Measurements from ENCODE around the gene PAFAH1B2.
A peak's percentile ranks its signal among the peaks of the same experiment; 100 is the strongest.
"Not testable (repeated sequence)": the region's sequence is repeated elsewhere in the genome, so short reads cannot be mapped to it uniquely, and the experiment has no call there.

The PAFAH1B2 gene

DNA sequence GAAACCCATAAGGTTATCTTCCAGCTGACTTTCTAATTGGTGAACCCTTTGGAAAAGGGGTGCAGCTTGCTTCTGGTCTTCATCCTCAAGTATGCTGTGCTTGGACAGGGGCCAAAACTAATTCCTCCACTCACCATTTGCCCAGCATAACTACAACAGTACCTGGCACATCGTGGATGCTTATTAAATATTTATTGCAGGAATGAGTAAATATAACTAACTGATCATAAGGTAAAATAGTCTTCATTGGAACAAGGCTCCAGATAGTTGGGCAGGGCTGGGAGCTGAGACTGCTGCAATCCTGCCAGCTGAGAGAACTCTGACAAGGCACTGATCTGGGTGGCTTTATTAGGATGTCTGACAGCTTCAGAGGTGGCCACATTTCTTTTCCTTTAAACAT is 32.1 kb downstream of the PAFAH1B2 start:
- no peak for DNase-seq

DNA sequence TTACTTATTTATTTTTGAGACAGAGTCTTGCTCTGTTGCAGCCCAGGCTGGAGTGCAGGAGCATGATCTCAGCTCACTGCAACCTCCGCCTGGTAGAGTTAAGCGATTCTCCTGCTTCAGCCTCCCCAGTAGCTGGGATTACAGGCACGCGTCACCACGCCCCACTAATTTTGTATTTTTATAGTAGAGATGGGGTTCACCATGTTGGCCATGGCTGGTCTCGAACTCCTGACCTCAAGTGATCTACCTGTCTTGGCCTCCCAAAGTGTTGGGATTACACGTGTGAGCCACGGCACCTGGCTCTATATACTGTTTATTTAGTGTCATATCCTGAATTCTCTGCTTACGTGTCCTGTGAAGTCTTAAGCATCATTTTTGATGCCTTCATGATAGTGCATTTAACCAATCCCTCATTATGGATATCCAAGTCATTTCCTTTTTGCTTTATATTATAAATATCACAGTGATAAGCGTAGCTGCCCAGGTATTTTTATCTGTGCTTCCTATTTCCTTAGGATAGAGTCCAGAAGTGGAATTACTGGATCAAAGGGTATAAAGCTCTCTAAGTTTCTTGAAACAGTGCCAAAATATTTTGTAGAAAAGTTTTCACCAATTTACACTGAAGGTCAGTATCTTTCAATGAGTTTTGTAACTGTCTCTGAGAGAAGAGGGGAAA is 33.6 kb downstream of the PAFAH1B2 start:
- DNase-seq: no peak

DNA sequence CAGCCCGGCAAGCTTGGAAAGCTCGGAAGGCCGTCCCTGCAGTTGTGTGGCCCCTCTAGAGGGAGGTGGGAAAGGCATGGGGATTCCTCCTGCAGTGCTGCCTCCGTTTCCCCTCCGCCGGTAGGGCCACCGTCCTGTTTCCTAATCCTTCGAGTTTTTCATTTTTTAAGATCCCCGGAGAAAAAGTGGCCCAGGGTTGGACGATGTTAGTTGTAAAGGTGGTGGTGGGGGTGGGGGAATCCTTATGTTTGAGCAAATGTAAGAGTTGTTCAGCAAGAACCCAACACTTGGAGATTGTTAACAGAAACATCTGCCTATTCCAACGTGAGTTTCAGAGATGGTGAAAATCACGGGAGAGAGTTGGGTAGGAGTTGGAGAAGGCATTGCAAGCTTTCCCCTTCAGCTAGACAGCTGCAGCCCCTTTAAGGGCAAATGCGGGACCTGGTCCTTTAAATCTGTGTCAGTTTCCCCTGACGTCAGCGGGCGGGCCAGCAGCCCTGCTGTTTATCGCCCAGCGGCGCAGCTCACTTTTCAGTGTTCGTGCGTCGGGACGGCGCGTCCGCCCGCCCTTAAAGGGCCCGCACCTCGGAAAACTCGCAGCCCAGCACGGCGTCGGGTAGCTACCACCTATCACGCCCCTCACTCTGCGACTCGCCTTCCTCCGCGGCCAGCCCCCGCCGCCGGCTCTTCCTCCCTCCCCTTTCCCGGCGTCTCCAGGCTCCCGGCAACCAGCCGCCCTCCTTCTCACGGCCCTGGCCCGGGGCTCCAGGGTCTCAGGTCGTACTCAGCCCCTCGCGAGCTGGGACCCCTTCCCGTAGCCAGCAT is 34.3 kb downstream of the PAFAH1B2 start, which contains the start of gene SIDT2:
Gene SIDT2, plus strand, starts transcription at position 534 of the 825 bp plus-strand sequence. CDS start 521 bp downstream, outside the sequence.
- DNase-seq: peak; percentile 92

DNA sequence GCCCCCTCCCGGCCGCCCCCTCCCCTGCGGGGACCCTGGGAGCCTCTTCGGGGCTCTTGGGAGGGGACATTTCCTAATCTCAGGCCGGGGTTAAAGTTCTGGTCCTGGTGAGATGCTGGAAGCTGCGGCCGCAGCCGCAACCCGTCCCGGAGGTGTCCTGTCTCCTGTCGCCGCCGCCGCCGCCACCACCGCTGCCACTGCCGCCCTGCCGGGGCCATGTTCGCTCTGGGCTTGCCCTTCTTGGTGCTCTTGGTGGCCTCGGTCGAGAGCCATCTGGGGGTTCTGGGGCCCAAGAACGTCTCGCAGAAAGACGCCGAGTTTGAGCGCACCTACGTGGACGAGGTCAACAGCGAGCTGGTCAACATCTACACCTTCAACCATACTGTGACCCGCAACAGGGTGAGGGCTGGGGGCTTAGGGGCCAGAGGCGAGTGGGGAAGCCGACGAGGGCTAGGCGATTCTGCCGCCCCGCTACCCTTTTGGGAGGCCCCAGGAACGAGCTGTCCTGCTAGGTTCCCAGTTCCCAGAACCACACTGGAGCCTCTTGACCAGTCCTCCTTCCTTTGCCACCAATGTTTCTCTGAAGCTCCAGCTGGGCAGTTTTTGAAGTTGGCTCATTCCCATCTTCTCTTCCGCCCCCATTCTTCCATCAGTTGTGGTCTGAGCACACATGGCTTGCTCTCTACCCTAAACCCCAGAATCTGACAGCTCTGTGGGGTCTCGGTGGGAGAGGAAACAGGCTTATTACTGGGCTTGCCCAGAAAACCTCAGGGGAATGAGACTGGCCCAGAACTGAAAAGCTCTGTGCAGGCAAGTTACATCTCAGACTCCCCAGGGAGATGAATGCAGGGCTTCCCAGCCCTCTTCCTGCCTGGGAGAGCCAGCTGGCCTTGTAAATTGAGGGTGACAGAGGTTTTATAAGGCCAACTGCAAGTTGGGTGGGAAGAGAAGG is 35.2 kb downstream of the PAFAH1B2 start:
- no peak for DNase-seq

DNA sequence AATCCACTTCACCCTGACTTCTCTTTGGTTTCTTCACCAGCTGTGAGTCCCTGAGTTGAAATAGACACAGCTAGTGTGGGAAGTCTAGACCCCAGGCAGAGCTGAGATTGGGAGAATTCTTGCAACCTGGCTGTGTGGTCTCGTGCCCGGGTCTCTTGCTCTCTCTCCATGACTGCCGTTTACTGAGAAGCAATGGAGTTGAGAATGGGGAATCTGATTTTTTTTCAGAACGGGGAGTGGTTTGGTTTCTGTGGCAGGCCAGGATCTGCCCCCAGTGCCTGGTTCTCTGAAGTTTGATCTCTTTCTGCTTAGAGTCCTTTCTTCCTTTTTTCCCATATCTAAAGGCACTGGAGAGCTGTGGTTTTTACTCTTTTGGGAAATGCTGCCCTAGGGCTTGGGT is 35.9 kb downstream of the PAFAH1B2 start:
- no peak for DNase-seq

DNA sequence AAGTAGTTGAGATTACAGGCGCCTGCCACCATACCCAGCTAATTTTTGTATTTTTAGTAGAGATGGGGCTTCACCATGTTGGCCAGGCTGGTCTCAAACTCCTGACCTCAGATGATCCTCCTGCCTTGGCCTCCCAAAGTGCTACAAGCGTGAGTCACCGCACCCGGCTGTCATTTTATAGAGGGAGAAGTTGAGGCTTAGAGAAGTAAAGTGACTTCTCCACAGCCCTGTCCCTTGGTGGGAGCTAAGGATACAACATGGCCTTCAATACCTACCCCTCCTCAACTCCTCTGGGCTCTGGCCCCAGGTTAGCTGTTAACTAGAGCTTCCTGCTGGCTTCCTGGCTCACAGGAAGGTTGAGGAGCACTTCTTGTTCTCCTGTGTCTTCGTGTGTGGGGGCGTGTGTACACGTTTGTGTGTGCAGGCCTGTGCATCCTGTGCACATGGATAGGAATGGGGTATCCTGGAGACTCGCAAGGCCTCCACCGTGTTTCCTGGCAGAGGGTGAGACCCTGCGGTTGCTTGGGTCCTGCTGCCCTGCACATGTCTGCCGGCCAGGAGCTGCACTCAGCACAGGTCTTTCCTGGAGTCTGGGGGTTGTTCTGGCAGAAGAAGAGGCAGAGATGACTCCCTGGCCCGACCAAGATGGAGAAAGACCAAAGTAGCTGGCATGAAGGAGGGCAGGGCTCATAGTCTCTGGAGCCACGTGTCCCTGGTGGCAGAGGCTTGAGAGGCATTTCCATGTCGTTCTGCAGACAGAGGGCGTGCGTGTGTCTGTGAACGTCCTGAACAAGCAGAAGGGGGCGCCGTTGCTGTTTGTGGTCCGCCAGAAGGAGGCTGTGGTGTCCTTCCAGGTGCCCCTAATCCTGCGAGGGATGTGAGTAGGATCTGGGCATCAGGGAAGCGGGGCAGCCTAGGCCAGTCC is 36.8 kb downstream of the PAFAH1B2 start:
- DNase-seq: peak; percentile 18

DNA sequence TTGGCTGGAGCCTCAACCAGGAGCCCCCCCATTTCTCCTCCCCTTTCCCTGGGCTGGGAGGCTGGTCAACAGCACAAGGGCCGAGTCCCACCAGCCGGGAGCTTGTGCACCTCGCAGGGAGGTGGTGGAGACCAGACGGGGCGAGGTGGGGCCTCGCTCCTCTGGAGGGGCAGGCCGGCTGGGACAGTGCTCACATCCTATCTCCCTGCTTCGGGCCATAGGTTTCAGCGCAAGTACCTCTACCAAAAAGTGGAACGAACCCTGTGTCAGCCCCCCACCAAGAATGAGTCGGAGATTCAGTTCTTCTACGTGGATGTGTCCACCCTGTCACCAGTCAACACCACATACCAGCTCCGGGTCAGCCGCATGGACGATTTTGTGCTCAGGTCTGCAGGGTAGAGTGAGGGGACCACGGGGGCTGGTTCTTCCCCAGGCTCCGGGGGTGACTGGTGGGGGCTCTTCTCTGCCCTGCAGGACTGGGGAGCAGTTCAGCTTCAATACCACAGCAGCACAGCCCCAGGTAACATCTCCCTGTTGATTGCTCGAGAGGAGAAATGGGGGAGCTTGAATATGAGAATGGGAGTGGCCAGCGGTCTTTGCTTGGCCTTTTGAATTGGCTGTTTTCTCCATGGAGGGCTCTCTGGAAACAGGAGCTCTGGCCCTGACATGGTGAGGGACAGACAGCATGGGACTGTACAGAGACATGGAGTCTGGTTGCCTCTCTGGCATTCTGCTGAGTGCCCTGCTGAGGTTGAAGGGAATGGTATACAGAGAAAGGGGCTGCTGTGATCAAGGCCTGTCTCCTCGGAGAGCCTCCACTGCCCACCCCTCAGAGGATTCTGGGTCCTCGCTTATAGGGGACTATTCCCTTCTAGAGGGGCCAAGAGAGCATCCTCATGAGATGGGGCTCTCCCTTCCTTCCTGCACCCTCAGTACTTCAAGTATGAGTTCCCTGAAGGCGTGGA is 37.8 kb downstream of the PAFAH1B2 start:
- no peak for DNase-seq

DNA sequence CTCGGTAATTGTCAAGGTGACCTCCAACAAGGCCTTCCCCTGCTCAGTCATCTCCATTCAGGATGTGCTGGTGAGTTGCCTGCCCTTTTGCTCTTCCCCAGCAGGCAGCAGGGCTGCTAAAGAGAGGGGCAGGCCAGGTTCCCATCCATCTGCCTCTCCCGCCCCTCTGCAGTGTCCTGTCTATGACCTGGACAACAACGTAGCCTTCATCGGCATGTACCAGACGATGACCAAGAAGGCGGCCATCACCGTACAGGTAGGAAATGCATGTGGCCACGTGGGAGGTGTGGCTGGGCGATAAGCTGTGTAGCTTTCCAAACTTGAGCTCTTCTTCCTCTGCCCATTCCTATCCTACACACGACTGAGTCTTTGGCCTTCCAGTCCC is 38.5 kb downstream of the PAFAH1B2 start:
- no peak for DNase-seq

DNA sequence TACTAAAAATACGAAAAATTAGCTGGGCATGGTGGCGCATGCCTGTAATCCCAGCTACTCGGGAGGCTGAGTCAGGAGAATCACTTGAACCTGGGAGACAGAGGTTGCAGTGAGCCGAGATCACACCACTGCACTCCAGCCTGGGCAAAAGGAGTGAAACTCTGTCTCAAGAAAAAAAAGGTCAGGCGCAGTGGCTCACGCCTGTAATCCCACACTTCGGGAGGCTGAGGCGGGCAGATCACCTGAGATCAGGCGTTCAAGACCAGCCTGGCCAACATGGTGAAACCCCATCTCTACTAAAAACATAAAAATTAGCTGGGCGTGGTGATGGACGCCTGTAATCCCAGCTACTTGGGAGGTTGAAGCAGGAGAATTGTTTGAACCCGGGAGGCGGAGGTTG is 39.1 kb downstream of the PAFAH1B2 start:
- DNase-seq: not testable (repeated sequence)

DNA sequence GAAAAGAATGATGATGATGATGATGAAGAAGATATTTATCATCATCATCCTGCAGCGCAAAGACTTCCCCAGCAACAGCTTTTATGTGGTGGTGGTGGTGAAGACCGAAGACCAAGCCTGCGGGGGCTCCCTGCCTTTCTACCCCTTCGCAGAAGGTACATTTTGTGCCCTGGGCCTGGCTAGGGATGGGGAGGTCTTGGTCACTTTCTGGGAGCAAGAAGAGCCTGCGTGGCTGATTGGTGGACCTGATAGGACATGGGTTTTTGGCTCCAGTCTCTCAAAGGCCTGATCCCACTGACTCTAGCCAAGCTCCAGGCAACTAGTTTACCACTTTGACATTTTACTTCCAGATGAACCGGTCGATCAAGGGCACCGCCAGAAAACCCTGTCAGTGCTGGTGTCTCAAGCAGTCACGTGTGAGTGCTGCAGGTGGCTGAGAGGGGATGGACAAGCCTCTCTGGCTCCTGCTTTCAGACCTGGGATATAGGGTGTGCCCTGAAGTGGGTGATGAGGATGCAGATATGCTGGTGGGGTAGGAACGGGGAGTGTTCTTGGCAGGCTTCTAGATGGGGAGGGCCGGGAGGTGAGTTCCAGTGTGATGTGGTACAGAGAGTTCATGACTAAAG is 39.8 kb downstream of the PAFAH1B2 start:
- no peak for DNase-seq

DNA sequence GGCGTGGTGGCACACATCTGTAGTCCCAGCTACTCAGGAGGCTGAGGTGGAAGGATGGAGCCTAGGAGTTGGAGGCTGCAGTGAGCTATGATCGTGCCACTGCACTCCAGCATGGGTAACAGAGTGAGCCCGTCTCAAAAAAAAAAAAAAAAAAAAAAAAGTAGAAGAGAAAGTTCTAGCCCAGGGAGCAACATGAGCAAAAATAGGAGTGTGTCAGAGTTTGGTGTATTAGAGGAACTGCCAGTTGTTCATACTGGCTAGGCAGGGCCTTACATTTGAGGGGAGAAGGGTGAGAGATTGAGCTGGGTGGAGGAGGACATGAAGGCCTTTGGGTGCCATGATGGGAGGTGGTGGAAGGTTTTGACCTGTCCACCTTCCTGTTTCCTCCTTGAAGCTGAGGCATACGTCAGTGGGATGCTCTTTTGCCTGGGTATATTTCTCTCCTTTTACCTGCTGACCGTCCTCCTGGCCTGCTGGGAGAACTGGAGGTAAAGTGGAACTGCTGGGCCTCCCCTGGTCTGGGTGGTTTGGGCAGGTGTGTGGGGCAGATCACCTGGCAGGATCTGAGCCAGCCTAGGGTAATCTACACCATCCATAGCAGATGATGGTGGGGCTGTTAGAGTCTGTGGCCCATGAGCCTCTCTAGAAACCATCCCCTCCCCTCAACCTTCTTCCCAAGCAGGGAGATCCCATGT is 41.8 kb downstream of the PAFAH1B2 start:
- no peak for DNase-seq

DNA sequence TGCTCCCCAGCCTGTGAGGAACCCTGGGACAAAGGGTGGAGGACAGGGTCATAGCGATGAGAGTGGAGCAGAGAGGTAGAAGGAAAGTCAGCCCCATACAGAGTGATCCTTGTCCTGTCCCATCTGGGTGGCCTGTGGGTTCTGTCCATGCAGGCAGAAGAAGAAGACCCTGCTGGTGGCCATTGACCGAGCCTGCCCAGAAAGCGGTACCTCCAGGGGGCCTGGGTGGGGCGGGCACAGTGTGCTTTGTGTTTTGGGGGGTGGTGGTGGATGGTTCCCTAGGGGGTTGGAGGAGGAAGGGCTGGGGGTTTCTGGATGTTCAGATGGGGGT is 42.3 kb downstream of the PAFAH1B2 start:
- no peak for DNase-seq

DNA sequence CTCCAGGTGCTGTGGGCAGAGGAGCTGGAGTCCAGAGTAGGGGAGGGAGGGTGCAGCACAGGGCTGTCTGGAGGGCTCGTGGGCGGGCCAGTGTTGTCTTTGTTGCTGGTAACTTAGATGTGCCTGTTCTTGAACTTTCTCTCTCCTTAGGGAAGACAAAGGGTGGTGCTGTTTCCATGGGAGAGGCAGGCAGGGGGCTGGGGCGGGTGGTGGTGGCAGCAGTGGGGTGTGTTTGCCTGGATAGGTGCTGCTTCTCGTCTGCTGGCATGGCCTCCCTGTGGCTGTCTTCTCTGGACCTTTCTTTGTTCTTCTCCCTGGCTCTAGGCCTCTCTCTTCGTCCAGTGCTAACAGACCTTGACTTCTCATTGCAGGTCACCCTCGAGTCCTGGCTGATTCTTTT is 42.9 kb downstream of the PAFAH1B2 start:
- DNase-seq: no peak

DNA sequence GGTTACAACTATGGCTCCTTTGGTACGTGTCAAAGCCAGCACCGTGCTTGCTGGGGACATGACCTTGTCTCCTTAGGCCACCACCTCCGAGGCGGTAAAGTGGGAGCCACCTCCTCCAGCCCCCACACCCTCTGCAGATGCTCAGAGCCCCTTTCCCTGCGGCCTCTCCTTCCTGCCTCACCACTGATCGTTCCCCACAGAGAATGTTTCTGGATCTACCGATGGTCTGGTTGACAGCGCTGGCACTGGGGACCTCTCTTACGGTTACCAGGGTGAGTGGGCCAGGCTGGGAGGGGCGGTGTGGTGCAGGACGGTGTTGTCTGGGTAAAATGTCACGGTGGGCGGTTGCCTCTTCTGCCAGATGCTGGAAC is 43.3 kb downstream of the PAFAH1B2 start:
- no peak for DNase-seq

DNA sequence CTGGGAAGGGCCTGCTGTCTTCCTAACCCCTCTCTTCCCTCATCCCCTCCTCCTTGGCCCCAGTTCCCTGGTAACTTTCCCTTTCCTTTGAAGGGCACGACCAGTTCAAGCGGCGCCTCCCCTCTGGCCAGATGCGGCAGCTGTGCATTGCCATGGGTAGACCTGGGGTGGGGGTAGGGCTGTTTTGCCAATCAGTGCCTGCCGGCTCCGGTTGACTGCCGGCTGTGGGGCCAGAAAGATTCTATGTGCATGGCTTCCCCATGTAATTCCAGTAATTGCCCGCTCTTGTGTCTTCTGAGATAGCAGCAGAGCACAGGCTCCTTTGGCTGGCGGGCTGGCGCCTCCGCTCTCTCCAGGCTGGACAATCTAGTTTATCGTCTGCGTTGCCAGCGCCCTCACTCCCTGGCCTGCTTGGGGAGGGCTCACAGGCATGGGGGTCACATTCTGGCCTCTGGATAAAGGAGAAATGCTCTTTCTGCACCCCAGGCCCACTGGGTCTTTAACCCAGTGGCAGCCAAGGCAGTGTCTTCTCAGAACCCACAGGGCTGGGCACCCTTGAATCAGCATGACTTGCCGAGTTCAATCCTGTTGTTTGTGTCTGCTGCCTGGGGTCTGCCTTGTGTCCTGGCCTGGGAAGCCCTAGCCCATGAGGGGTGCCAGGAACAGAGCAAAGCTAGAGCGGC is 43.9 kb downstream of the PAFAH1B2 start:
- DNase-seq: no peak

DNA sequence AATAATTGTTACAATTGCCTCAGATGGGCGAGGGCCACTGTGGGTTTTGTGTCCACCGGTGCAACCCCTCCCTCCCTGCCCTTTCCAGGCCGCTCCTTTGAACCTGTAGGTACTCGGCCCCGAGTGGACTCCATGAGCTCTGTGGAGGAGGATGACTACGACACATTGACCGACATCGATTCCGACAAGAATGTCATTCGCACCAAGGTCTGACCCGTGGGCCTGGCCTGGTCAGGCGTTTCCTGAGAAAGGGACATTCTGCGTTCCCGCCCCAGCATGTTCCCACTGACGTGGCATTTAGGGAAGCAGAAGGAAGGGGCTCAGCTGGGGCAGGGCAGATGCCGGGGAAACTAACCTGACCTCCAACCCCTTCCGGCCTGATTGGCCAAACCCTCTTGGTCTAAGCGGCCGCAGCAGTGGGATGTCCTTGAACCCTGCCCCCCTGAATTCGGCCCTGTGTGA is 44.6 kb downstream of the PAFAH1B2 start:
- DNase-seq: no peak

DNA sequence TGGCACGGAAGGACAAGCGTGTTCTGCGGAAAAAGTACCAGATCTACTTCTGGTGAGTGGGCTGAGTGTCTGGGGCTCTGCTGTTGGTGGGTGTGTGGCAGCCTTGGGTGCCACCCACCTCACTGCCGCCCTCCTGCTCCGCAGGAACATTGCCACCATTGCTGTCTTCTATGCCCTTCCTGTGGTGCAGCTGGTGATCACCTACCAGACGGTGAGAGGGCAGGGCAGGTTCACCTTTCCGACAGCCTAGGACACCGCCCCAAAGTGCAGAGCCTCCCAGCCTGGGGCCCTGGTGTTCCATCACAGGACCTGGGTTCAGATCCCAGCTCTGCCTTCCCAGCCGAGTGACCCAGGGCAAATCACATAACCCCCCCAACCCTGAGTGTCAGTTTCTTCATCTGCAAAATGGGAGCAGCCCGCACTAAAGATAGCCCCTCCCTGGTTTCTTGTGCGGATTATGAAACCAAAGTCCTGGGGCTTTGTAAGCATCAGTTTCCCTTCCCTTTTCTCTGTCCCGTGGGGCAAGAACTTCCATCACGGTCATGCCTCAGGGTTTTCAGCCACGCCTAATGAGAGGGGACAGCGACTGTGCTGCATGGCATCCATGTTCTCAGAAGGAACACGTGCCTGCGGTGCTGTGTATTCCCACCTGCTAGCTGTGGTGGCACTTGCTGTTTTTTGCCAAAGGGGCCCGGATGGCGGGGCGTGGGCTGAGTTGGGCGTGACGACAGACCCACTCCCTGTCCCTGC is 45.3 kb downstream of the PAFAH1B2 start:
- no peak for DNase-seq

DNA sequence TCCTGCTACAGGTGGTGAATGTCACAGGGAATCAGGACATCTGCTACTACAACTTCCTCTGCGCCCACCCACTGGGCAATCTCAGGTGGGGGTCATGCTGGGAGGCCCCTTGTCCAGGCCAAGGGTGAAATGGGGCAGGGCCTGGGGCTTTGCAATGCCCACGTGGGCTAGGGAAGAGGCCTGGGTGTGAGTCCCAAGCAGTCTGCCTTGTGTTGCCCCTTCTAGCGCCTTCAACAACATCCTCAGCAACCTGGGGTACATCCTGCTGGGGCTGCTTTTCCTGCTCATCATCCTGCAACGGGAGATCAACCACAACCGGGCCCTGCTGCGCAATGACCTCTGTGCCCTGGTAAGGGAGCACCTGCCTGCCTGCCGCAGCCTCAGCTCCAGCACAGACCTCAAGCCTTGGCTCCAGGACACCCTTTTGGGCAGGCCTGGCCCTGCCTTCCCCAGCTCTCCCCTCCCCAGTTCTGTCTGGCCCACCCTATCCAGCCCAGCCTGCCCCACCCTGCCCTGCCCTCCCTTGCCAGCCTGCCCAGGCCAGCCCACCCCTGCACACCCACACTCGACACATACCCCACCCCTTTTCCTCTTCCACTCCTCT is 46.0 kb downstream of the PAFAH1B2 start:
- DNase-seq: no peak

Data from NCI-H774 (cell line).